GM18520 (cell line): Measurements from ENCODE around the gene KDM2A.

Experiments
- ATAC-seq: cut with Tn5 transposase; IDR thresholded peaks from one replicate; pipeline ENCODE4 v1.9.1; 2021; ENCODE audit not compliant: unreplicated experiment

Gene KDM2A

GRCh38 chr11:67118801-67119584 lies at the start of gene KDM2A:
Gene KDM2A, plus strand, starts transcription at chr11:67119263. Its CDS starts 2,054 bp downstream, at chr11:67121317.
- ATAC-seq: peak; percentile 65

- ATAC-seq: no peak
Observed at GRCh38 chr11:67071420-67072284, 47.4 kb upstream of the KDM2A start.

DNA sequence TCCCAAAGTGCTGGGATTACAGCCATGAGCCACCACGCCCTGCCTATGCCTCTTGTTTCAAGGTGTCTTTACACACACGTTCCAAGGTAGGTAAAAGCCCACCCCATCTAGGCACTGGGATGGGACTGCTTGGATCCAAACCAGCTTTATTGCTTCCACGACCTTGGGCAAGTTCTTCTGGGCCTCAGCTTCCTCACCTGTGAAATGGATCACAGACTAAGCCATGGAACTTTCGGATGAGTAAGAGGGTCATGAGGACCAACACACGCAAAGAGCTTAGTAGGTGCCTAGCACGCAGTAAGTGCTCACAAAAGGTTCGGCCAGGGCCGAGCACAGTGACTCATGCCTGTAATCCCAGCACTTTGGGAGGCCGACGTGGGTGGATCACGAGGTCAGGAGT lies 46.8 kb upstream of the KDM2A start:
- ATAC-seq: no peak

DNA sequence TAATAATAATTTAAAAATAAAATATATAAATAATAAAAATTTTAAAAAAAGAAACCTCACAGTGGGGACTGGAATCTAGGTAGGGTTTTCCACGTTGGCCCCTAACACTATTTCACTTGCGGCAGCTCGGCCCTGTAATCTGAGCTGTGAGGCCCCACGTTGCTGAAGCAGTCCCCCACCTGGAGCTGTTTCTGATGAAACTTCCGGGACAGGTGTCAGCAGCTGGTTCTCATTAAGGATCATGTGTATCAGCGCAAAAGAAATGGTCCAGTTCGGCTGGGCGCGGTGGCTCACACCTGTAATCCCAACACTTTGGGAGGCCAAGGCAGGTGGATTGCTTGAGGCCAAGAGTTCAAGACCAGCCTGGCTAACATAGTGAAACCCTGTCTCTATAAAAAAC lies 45.2 kb upstream of the KDM2A start:
- ATAC-seq: no peak

DNA sequence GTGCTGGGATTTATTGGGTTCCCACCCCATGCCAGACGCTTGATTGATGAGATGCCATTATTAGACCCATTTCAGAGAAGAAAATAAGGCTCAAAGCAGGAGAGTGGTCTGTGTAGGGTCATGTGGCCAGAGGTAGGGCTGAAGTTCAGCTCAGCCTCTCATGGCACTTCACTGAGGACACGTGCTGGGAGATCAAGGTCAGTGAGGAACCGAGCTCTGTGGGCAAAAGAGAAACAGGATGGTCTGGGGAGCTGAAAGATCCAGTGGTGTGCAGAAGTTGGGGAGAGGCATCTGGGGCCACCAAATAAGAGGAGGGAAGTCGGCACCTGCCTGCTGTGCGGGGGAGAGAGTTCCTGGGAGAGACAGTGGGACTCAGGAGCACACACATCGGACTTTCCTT lies 42.9 kb upstream of the KDM2A start:
- ATAC-seq: no peak

DNA sequence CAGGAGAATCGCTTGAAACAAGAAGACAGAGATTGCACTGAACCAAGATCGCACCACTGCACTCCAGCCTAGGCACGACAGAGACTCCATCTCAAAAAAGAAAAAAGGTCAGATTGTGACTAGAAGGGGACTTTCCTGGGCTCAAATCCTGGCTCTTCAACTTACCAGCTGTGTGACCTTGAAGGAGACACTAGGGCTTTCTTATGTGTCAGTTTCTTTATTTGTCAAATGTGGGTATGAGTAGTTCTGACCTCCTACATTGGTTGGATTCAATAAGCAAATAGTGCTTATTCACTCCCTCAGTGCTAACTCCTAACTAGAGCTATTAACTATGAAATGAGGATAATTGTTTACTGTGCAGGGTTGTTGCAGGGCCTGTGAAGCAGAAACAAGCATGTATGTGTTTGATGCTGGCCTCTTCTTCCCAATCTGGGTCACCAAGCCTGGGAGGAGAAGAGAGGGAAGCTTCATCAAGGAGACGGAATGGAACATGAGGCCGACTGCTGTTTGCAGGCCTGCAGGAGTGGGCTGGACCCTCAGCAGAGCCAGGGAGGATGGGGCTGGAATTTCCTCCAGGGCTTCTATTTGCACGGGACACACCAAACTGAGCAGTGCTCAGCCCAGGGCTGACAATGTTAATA lies 39.9 kb upstream of the KDM2A start:
- ATAC-seq: no peak

DNA sequence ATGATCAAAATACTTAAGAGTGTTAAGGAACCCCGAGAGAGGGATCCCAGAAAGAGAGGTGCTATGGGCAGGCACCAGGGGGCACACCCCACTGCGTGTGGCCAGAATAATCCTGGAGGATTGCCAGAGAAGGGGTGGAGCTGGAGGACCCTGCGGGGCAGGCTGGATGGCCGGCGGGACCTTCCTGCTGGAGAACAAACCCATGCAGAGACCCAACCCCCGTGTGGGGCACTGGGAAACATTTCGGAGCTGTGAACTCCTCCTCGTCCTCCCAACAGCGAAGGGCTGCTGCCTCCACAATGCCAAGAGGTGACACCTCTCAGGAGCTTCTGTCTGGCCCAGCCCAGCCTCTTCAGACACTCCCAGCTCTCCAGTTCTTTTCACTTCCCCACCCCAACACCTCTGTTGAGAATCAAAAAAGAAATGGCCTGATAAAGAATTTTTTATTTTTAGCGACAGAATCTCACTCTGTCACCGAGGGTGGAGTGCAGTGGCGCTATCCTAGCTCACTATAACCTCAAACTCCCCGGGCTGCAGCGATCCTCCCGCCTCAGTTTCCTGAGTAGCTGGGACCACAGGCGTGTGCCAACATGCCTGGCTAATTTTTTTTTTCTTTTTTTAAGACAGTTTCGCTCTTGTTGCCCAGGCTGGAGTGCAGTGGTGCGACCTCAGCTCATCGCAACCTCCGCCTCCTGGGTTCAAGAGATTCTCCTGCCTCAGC lies 36.8 kb upstream of the KDM2A start:
- ATAC-seq: no peak

- no peak for ATAC-seq
Observed at GRCh38 chr11:67083786-67084366, 35.2 kb upstream of the KDM2A start.

- no peak for ATAC-seq
Observed at GRCh38 chr11:67085617-67086016, 33.4 kb upstream of the KDM2A start.

GRCh38 chr11:67090717-67091116 lies 28.3 kb upstream of the KDM2A start:
- ATAC-seq: no peak

DNA sequence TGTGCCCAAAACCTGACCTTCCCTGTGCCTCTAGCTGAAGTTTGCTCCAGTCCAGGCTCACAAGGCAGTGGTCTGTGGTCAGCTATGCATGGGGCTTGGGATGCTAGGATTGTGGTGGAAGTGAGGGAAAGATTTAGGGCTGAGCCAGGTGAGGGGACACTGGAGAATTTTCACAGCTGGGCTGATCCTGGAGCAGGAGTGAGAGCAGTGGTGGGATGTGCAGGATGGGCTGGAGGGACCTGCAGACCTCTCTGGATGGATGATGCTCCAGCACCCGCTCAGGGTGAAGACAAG lies 23.9 kb upstream of the KDM2A start:
- no peak for ATAC-seq

GRCh38 chr11:67098799-67099429 lies 20.1 kb upstream of the KDM2A start:
- no peak for ATAC-seq

DNA sequence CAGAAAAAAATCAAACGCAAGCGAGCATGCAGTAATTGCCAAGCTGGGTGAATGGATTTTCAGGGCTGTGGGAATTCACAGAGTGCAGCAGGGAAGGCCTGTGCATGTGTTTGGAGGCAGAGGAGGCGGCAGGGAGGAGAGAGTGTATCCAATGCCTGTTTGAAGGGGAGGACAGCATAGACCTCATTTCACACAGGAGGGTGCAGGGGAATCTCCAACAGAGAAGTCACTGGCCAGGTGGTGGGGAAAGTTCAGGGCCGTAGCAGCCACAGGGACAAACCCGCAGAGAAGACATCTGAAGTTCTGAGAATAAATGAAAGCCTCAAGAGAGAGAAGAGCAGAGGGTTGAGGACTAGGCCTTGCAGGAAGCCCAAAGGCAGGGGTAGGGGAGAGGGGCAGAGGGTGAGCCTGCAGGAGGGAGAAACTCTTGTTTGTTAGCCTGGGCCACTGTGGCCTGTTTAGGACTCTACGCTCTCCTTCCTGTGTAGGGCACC lies 19.2 kb upstream of the KDM2A start:
- ATAC-seq: no peak

DNA sequence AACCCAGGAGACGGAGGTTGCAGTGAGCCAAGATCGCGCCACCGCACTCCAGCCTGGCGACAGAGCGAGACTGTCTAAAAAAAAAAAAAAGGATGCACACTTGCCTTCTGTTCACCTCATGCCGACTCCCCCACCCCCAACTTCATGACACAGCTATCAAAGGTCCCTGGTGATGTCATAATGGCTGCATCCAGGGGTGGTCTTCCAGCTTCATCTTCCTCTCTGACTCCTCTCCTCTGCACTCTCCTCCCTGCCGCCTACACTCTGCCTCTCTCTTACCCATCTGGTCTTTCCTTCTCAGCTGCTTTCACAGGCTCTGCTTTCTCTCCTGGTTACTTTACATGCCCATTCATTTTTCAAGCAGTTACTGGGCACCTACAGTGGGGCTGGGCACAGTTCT lies 16.4 kb upstream of the KDM2A start:
- ATAC-seq: no peak

DNA sequence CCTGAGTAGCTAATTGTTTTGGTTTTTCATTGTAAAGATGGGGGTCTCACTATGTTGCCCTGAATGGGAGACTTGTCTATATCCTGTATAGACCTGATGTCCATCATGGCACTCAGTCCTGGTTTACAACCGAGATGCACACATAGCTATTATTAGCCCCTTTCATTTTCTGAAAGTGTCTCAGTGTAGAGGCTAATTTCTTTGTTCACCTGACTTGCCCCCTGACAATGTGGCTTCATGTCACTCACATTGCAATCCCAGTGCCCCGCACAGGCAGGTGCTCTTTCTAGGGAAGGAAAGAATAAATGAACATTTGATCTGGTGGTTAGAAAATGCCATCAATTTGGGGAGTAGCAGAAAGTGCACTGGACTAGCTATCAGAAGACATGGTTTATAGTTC lies 13.1 kb upstream of the KDM2A start:
- no peak for ATAC-seq

DNA sequence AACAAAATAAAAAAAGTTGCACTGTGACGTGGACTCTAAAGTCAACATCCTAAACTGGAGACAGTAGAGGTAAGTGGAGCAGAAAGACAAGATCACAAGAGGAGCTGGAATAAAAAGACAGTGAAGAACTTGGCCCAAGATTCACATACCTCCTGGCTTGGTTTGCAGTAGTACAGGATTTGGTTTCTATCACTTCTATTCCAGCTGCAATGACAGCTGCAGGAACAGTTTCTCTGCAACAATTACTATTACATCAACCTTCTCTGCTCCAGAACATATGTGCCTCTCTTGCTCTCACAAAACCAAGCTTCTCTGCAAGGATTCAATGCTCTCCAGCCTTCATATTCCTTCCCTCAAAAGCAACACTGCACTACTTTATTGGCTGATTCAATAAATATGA lies 7.8 kb upstream of the KDM2A start:
- ATAC-seq: no peak

GRCh38 chr11:67113231-67113721 lies 5.8 kb upstream of the KDM2A start:
- no peak for ATAC-seq

DNA sequence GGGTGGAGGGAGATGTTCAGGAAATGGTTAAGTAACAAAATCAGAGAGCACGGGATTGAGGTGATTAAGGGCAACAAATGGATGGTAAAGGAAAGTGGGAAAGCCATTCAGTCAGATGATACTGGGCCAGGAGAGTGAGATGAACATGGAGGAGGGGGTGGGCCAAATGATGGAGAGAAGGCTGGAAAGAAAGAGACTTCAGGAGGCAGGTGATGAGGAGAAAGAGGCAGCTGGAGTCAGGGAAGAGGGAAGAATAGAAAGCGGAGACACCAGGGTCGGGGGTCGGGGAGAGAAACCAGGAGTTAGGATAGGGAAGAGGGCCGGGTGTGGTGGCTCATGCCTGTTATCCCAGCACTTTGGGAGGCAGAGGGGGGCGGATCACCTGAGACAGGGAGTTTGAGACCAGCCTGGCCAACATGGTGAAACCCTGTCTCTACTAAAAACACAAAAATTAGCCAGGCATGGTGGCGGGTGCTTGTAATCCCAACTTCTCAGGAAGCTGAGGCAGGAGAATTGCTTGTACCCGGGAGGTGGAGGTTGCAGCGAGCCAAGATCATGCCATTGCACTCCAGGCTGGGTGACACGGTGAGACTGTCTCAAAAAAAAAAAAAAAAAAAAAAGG lies 4.7 kb upstream of the KDM2A start:
- no peak for ATAC-seq

DNA sequence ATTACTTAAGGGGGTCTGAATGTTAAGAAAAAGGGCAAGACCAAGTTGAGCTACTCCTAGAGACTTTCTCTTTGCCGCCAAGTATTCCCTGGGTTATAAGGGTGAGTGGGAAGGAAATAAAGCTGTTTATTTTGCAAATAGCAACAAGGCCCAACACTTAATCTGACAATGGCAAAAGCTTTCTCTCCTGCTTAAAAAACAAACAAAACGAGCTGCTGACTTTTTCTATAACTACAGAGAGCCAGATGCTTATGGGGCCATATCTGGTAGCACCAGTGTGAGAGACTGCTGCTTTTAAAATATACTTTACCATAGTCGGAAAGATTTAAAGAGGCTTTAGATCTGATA lies 2.3 kb upstream of the KDM2A start:
- no peak for ATAC-seq

GRCh38 chr11:67117176-67117575 lies 1.9 kb upstream of the KDM2A start:
- no peak for ATAC-seq
